ENCODE data around the gene SOX6. TPM values are rescaled to one million over a fixed set of nuclear protein-coding genes. Genes with fewer than 3 reads are reported as not detected.

The SOX6 gene
- total RNA-seq, 1 experiment from 2014 or later, result not detected

DNA sequence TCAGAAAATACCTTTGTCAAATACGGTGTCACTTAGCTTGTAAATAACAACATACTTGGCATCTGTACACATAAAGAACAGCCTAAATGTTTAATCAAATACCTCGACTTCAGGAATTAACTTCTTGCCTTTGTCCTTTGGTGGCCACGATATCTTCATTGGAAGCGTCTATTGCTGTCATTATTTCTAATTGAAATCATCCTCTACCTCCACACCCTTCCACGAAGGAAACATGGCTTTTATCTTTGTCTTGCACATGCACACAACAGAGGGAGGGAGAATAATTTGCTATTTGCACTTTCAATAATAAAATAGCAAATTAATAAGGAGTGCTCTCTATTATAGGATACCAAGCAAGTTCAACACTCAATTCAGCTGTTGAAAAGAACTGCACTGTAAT is 25.8 kb upstream of the SOX6 start:
- H3K4me2 ChIP-seq (ENCODE audit: insufficient read depth, insufficient read length, low read length), result no peak overlapping the region
- no peak overlapping the region for H3K27ac Mint-ChIP-seq
- H4K91ac ChIP-seq (ENCODE audit: insufficient read length, low read depth, low read length), result no peak overlapping the region
- H3K23me2 ChIP-seq (ENCODE audit: insufficient read length, low read depth, low read length, poor library complexity, severe bottlenecking), result no peaks in the 10 kb centered on the region
- peaks cover 62% of the 10 kb centered on the region for H3K27me3 Mint-ChIP-seq (ENCODE audit: low read depth)
- no peak overlapping the region for H3K9ac ChIP-seq (ENCODE audit: extremely low read depth, insufficient read length, low read length)
- H2BK20ac ChIP-seq (ENCODE audit: low read depth, low read length, poor library complexity, severe bottlenecking), result no peak overlapping the region
- H3K14ac ChIP-seq (ENCODE audit: insufficient read depth, low read length), result no peak overlapping the region
- H2BK12ac ChIP-seq (ENCODE audit: insufficient read length, low read depth, low read length), result no peak overlapping the region
- no peak overlapping the region for H3K56ac ChIP-seq (ENCODE audit: insufficient read length, low read depth, low read length)
- H3K27me3 ChIP-seq (ENCODE audit: insufficient read depth, low read length), result no peaks in the 10 kb centered on the region
- no peak overlapping the region for H2BK5ac ChIP-seq (ENCODE audit: insufficient read length, low read length)
- H3K9me3 Mint-ChIP-seq, result no peaks in the 10 kb centered on the region
- no peak for DNase-seq
- no peaks in the 10 kb centered on the region for H3K9me3 ChIP-seq (ENCODE audit: control insufficient read depth, low read depth, low read length)
- no peaks in the 10 kb centered on the region for H3K79me1 ChIP-seq (ENCODE audit: insufficient read depth, low read depth, low read length, poor library complexity, severe bottlenecking)
- no peak overlapping the region for H3K27ac ChIP-seq (ENCODE audit: insufficient read length, low read depth, low read length)
- H3K4ac ChIP-seq (ENCODE audit: low read depth, low read length), result no peak overlapping the region
- no peak overlapping the region for H2AFZ ChIP-seq (ENCODE audit: low read length)
- H2BK15ac ChIP-seq (ENCODE audit: low read depth, low read length), result no peak overlapping the region
- no peaks in the 10 kb centered on the region for H3K79me2 ChIP-seq (ENCODE audit: insufficient read depth, low read length)
- H2AK5ac ChIP-seq (ENCODE audit: insufficient read length, low read length), result no peak overlapping the region
- H3K4me1 ChIP-seq (ENCODE audit: insufficient read depth, low read length), result no peaks in the 10 kb centered on the region
- H3K18ac ChIP-seq (ENCODE audit: insufficient read length, low read depth, low read length), result no peak overlapping the region
- H2BK120ac ChIP-seq (ENCODE audit: low read depth, low read length, poor library complexity, severe bottlenecking), result no peak overlapping the region
- WGBS (ENCODE audit: extremely low coverage, insufficient read length, low lambda C conversion rate), result no CpG with 5 or more reads among the region's 5 CpGs
- H3T11ph ChIP-seq (ENCODE audit: low read length), result no peak overlapping the region
- H3K23ac ChIP-seq (ENCODE audit: insufficient read length, low read depth, low read length), result no peak overlapping the region
- TF ChIP-seq, protein P1, sequence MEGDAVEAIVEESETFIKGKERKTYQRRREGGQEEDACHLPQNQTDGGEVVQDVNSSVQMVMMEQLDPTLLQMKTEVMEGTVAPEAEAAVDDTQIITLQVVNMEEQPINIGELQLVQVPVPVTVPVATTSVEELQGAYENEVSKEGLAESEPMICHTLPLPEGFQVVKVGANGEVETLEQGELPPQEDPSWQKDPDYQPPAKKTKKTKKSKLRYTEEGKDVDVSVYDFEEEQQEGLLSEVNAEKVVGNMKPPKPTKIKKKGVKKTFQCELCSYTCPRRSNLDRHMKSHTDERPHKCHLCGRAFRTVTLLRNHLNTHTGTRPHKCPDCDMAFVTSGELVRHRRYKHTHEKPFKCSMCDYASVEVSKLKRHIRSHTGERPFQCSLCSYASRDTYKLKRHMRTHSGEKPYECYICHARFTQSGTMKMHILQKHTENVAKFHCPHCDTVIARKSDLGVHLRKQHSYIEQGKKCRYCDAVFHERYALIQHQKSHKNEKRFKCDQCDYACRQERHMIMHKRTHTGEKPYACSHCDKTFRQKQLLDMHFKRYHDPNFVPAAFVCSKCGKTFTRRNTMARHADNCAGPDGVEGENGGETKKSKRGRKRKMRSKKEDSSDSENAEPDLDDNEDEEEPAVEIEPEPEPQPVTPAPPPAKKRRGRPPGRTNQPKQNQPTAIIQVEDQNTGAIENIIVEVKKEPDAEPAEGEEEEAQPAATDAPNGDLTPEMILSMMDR (conservative IDR thresholded peaks at IDR 0.05), result no peak
- H3K4me3 Mint-ChIP-seq, result no peak overlapping the region
- no peaks in the 10 kb centered on the region for H3K36me3 Mint-ChIP-seq (ENCODE audit: insufficient read depth in 1 of 3, low read depth in 3 of 3)
- H4K20me1 ChIP-seq (ENCODE audit: control insufficient read depth, insufficient read depth, insufficient read length), result no peaks in the 10 kb centered on the region
- H3K4me1 Mint-ChIP-seq, result peaks cover 0 to 3% of the 10 kb centered on the region in 2 experiments; a peak in 1 of 4 replicates
- H4K8ac ChIP-seq (replicated peaks; ENCODE audit: insufficient read length, low read depth, low read length), result no peak overlapping the region
- H4K5ac ChIP-seq (ENCODE audit: insufficient read length, low read depth, low read length), result no peak overlapping the region
